ENCODE data around the gene WDR38. TPM values are rescaled to one million over a fixed set of nuclear protein-coding genes. Genes with fewer than 3 reads are reported as not detected.

Gene WDR38
- total RNA-seq, 1 donor from 2014 or later = not detected

DNA sequence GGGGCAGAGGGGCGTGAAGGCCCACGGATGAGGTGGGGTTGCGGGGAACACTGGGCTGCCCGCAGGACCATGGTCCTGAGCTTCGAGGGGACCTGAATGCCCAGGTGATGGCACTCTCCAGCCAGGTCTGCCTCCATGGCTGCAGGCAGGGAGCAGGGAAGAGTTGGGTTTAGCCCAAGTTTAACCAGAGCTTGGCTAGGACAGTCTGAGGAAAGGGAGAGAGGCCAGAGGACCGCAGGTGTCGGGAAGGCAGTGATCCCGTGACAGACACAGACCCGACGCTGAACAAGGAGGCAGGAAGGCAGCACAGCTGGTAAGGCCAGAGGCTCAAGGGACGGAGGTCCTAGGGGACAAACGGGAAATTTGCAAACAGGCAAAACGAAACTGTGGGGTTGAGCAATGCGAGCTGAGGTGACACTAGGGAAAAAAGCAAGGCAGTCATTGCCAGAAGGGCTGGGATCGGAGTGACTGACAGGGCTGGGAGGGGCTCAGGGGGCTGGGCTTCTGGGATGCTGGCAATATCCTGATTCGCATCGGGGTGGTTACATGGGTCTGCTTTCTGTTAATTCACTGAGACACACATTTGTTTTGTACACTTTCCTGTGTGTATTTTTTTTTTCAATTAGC lies 33.7 kb downstream of the WDR38 start:
- H3K27me3 Mint-ChIP-seq = no peaks in the 10 kb centered on the region
- H3K9me3 Mint-ChIP-seq (ENCODE audit: low read depth) = no peaks in the 10 kb centered on the region
- H3K4me3 Mint-ChIP-seq (ENCODE audit: low read depth) = no peak overlapping the region
- DNase-seq (ENCODE audit: low spot score, unreplicated experiment) = no peak
- no peaks in the 10 kb centered on the region for H3K4me1 Mint-ChIP-seq (ENCODE audit: low read depth)
- H3K36me3 Mint-ChIP-seq (ENCODE audit: insufficient read depth) = peaks cover 13% of the 10 kb centered on the region
- no peak overlapping the region for H3K27ac Mint-ChIP-seq
- TF ChIP-seq, protein P1, sequence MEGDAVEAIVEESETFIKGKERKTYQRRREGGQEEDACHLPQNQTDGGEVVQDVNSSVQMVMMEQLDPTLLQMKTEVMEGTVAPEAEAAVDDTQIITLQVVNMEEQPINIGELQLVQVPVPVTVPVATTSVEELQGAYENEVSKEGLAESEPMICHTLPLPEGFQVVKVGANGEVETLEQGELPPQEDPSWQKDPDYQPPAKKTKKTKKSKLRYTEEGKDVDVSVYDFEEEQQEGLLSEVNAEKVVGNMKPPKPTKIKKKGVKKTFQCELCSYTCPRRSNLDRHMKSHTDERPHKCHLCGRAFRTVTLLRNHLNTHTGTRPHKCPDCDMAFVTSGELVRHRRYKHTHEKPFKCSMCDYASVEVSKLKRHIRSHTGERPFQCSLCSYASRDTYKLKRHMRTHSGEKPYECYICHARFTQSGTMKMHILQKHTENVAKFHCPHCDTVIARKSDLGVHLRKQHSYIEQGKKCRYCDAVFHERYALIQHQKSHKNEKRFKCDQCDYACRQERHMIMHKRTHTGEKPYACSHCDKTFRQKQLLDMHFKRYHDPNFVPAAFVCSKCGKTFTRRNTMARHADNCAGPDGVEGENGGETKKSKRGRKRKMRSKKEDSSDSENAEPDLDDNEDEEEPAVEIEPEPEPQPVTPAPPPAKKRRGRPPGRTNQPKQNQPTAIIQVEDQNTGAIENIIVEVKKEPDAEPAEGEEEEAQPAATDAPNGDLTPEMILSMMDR (IDR thresholded peaks at IDR 0.05; ENCODE audit: unreplicated experiment) = no peak

DNA sequence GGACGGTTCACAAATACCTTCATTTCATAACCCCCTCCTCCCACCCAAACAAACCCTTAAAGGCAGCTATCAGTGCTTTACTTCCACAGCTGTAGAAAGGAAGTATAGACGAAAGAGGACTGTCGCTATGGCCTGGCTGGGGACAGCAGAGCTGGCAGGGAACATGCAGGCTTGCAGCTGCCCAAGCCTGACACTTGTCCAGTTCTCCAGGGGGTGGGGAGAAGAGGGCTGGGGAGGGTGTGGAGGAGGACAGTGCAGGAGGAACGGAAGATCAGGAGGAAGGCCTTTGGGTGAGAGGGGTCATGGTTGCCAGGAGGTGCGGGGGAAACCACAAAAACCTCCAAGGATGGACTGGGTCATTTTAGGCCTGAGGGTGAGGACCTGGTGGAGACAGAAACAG lies 34.6 kb downstream of the WDR38 start:
- H3K4me1 Mint-ChIP-seq (ENCODE audit: low read depth) = no peaks in the 10 kb centered on the region
- TF ChIP-seq, protein P1 (IDR thresholded peaks at IDR 0.05; ENCODE audit: unreplicated experiment) = no peak
- DNase-seq (ENCODE audit: low spot score, unreplicated experiment) = no peak
- H3K36me3 Mint-ChIP-seq (ENCODE audit: insufficient read depth) = peaks cover 14% of the 10 kb centered on the region
- H3K27me3 Mint-ChIP-seq = no peaks in the 10 kb centered on the region
- no peak overlapping the region for H3K4me3 Mint-ChIP-seq (ENCODE audit: low read depth)
- no peak overlapping the region for H3K27ac Mint-ChIP-seq
- H3K9me3 Mint-ChIP-seq (ENCODE audit: low read depth) = no peaks in the 10 kb centered on the region

DNA sequence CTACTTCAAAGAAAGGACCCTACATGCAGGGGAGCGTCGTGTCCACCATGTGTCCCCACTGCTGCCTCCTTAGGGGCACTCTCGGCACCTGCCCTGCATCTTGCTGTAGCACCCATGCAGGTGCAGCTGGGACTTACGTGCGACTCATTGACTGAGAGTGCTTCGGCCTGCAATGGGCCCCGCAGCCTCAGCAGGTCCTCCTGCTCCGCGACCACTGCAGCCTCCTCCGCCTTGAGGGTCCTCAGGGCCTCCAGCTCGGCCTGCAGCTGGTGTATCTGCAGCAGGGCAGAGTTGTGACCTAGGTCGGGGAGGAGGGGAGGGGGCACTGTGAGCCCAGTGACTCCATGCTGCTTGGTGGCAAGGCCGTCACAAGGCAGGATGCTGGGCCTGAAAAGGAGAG lies 35.7 kb downstream of the WDR38 start:
- no peak overlapping the region for H3K27ac Mint-ChIP-seq
- no peak overlapping the region for H3K4me3 Mint-ChIP-seq (ENCODE audit: low read depth)
- H3K4me1 Mint-ChIP-seq (ENCODE audit: low read depth) = no peaks in the 10 kb centered on the region
- DNase-seq (ENCODE audit: low spot score, unreplicated experiment) = no peak
- TF ChIP-seq, protein P1 (IDR thresholded peaks at IDR 0.05; ENCODE audit: unreplicated experiment) = no peak
- H3K36me3 Mint-ChIP-seq (ENCODE audit: insufficient read depth) = peaks cover 14% of the 10 kb centered on the region
- no peaks in the 10 kb centered on the region for H3K27me3 Mint-ChIP-seq
- H3K9me3 Mint-ChIP-seq (ENCODE audit: low read depth) = no peaks in the 10 kb centered on the region

DNA sequence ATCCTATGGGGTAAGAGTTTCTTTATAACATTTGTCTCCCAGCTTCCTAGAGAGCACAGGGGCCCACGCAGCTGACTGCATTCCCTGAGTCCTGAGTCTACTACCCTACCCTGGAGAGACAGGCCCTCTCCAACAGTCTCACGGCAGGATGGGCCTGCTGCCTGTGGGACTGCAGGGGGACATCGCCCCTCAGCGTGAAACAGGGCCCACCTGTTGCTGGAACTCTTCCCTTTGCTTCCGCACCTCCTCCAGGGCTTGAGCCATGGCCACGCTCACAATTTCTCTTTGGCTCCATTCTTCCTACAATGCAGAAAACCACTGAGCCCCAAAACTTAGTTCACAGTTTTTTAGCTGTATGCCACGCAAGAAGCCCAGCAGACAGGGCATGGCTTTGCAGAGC lies 36.9 kb downstream of the WDR38 start:
- H3K4me3 Mint-ChIP-seq (ENCODE audit: low read depth) = no peak overlapping the region
- no peaks in the 10 kb centered on the region for H3K9me3 Mint-ChIP-seq (ENCODE audit: low read depth)
- no peak overlapping the region for H3K27ac Mint-ChIP-seq
- peaks cover 14% of the 10 kb centered on the region for H3K36me3 Mint-ChIP-seq (ENCODE audit: insufficient read depth)
- no peaks in the 10 kb centered on the region for H3K4me1 Mint-ChIP-seq (ENCODE audit: low read depth)
- no peaks in the 10 kb centered on the region for H3K27me3 Mint-ChIP-seq
- TF ChIP-seq, protein P1 (IDR thresholded peaks at IDR 0.05; ENCODE audit: unreplicated experiment) = no peak
- no peak for DNase-seq (ENCODE audit: low spot score, unreplicated experiment)

DNA sequence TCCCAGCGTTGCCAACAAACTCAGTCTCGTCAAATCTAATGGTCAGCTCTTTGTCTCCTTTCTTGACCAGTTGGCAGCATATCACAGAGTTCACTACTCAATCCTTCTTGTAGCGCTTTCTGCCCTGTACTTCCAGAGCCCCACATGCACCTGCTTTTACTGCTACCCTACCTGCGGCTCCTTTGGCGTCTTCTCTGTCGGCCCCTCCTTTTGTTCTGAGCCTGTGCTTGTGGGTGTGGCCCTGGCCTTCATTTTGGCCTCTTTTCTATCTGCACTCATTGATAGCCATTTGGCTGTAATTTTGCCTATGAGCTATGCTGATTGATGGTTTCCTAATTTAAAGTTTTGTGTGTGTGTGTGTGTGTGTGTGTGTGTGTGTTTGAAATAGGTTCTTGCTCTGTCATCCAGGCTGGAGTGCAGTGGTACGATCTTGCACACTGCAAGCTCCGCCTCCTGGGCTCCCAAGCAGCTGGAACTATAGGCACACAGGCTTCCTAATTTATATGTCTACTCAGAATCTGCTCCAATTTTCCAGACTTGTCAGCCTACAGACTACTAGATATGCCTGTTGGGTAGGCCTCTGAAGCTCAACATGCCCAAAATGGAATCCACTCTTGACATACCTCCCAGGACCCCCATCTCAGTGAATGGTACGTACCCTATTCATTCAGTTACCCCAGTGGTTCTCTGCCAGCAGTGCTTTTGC lies 40.9 kb downstream of the WDR38 start:
- Mint-ChIP-seq H3K27ac (peak overlapping the region; percentile 30), H3K4me3 (ENCODE audit: low read depth) (no peak overlapping the region), H3K27me3 (no peaks in the 10 kb centered on the region), H3K4me1 (ENCODE audit: low read depth) (no peaks in the 10 kb centered on the region), H3K36me3 (ENCODE audit: insufficient read depth) (peaks cover 20% of the 10 kb centered on the region), H3K9me3 (ENCODE audit: low read depth) (no peaks in the 10 kb centered on the region)
- TF ChIP-seq, protein P1 (IDR thresholded peaks at IDR 0.05; ENCODE audit: unreplicated experiment) = no peak
- no peak for DNase-seq (ENCODE audit: low spot score, unreplicated experiment)

Measured in progenitor cell of endocrine pancreas (in vitro differentiated cells).